HepG2 (cell line): ENCODE data around the gene NFATC3.

Source experiments
- ETV6 ChIP-seq: sonication (generic); formaldehyde crosslinking; conservative IDR thresholded peaks from 2 replicates; pipeline ENCODE4 v1.4.0; 2020; ENCODE audit warnings: missing genetic modification reagents
- PRDM10 ChIP-seq: sonication (generic); formaldehyde crosslinking; IDR thresholded peaks from 2 replicates; pipeline ENCODE4 v1.4.0; 2020; ENCODE audit warnings: low read depth, missing genetic modification reagents
- TF ChIP-seq, protein P1 (sequence below): IDR thresholded peaks from 2 replicates; pipeline ENCODE4 v1.6.1; 2016; ENCODE audit warnings: missing compliant biosample characterization, missing genetic modification reagents, borderline replicate concordance

- TF ChIP-seq, protein P1, sequence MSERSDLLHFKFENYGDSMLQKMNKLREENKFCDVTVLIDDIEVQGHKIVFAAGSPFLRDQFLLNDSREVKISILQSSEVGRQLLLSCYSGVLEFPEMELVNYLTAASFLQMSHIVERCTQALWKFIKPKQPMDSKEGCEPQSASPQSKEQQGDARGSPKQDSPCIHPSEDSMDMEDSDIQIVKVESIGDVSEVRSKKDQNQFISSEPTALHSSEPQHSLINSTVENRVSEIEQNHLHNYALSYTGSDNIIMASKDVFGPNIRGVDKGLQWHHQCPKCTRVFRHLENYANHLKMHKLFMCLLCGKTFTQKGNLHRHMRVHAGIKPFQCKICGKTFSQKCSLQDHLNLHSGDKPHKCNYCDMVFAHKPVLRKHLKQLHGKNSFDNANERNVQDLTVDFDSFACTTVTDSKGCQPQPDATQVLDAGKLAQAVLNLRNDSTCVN (CRISPR knock-in tag), result no peak
- no peak for TF ChIP-seq ETV6 (CRISPR knock-in tag)
- TF ChIP-seq PRDM10, result no peak
Observed at GRCh38 chr16:68250951-68251350, 165.8 kb downstream of the NFATC3 start.
